ENCODE data around the gene ZNF143. TPM values are rescaled to one million over a fixed set of nuclear protein-coding genes. Genes with fewer than 3 reads are reported as not detected.

The ZNF143 gene
- total and polyA plus RNA-seq, 2 of the 13 experiments (the other 11 are each of a cell fraction or from before 2014, with no cell fraction given): 22.4 to 35.6 TPM

DNA sequence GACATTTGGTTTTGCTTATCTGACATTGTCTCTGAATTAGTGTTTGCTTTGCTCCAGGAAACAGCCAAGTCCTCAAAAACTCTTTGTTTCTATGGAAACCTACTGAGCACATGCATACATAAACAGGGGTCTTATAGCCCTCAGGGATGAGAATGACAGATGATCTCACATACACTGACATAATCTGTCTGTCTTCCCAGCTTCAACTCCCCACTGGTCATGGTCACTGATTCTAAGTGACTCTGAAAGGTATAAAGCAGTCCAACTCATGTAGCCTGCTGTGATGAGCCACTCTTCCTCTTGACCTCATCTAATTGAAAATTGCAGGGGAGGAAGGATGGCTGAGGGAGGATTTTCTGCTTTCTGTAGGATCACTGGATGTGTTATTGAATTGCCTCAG lies 12.6 kb downstream of the ZNF143 start (continued):
- no peak for TF ChIP-seq ZNF646 (CRISPR knock-in tag; IDR thresholded peaks at IDR 0.05)
- no peak for TF ChIP-seq ZFP91 (CRISPR knock-in tag; IDR thresholded peaks at IDR 0.05; ENCODE audit: borderline replicate concordance)
- no peak for TF ChIP-seq CHD2 (IDR thresholded peaks at IDR 0.05; ENCODE audit: low read depth, low read length)
- no peak for TF ChIP-seq ZNF3 (CRISPR knock-in tag; IDR thresholded peaks at IDR 0.05)
- TF ChIP-seq, protein P1, sequence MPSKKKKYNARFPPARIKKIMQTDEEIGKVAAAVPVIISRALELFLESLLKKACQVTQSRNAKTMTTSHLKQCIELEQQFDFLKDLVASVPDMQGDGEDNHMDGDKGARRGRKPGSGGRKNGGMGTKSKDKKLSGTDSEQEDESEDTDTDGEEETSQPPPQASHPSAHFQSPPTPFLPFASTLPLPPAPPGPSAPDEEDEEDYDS (CRISPR knock-in tag; IDR thresholded peaks at IDR 0.05): no peak
- no peak for TF ChIP-seq ZBTB7A (CRISPR knock-in tag; IDR thresholded peaks at IDR 0.05)
- TF ChIP-seq NR2F2 (IDR thresholded peaks at IDR 0.05; ENCODE audit: borderline replicate concordance, low read depth): no peak
